KMS-11 (cell line): ENCODE measurements around the gene SERPINI1.
"Not testable (repeated sequence)": the region's sequence is repeated elsewhere in the genome, so short reads cannot be mapped to it uniquely, and the experiment has no call there.

ENCODE experiments used
- H2AFZ ChIP-seq: fragments of 200-600 bp; sonication (generic); 2 replicates; pipeline ENCODE4 v1.6.1; 2016; ENCODE audit warnings: antibody characterized with exemption, mixed run types, low read depth
- H3K27ac ChIP-seq: fragments of 200-600 bp; sonication (generic); 2 replicates; pipeline ENCODE4 v1.6.1; 2016; ENCODE audit warnings: mild to moderate bottlenecking, mixed run types
- H3K27me3 ChIP-seq: fragments of 200-600 bp; sonication (generic); 2 replicates; pipeline ENCODE4 v1.6.1; 2017; ENCODE audit warnings: mild to moderate bottlenecking, low read depth, mixed run types, moderate library complexity; ENCODE audit not compliant: insufficient read depth
- H3K36me3 ChIP-seq: fragments of 200-600 bp; sonication (generic); 2 replicates; pipeline ENCODE4 v1.6.1; 2017; ENCODE audit warnings: mild to moderate bottlenecking, mixed run types; ENCODE audit not compliant: insufficient read depth
- H3K4me1 ChIP-seq: fragments of 200-600 bp; sonication (generic); 2 replicates; pipeline ENCODE4 v1.6.1; 2016; ENCODE audit warnings: mild to moderate bottlenecking, low read depth, mixed run types; ENCODE audit not compliant: poor library complexity, severe bottlenecking
- H3K4me2 ChIP-seq: fragments of 200-600 bp; sonication (generic); 2 replicates; pipeline ENCODE4 v1.7.0; 2016; ENCODE audit warnings: mild to moderate bottlenecking, mixed run types
- H3K4me3 ChIP-seq: fragments of 200-600 bp; sonication (generic); IDR thresholded peaks from 2 replicates; pipeline ENCODE4 v1.6.1; 2017; ENCODE audit warnings: low read depth, low read length, mixed read lengths; ENCODE audit not compliant: insufficient read depth
- H3K79me2 ChIP-seq: fragments of 200-600 bp; sonication (generic); 2 replicates; pipeline ENCODE4 v1.6.1; 2016; ENCODE audit warnings: low read depth, mixed run types; ENCODE audit not compliant: insufficient read depth
- H3K9ac ChIP-seq: fragments of 200-600 bp; sonication (generic); 2 replicates; pipeline ENCODE4 v1.6.1; 2016; ENCODE audit warnings: mild to moderate bottlenecking, mixed run types
- H4K20me1 ChIP-seq: fragments of 200-600 bp; sonication (generic); 2 replicates; pipeline ENCODE4 v1.6.1; 2016; ENCODE audit warnings: mild to moderate bottlenecking, mixed run types; ENCODE audit not compliant: insufficient read depth
- TF ChIP-seq, protein P1 (sequence below): fragments of 200-600 bp; sonication (generic); conservative IDR thresholded peaks from 2 replicates; pipeline ENCODE4 v1.6.1; 2017; ENCODE audit warnings: low read depth, mild to moderate bottlenecking, antibody characterized with exemption, low read length, moderate library complexity, mixed read lengths

SERPINI1 gene

DNA sequence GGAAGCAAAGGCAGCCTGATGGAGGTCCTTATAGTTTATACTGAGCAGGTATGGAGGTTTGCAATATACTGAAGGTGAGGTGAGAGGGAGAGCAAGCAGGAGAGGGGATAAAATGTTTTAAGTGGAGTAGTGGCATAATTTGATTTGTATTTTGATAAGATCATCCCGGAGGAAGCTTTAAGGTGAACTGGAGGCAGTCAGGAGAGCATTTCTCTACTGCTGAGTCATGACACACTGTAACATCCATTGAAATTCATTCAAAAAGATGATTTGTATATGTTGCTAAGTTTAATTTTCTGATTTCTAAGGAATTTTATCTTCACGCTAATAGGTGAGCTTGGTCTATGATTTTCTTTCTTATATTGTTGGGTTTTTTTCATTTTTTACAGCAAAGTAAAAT, 81.4 kb downstream of the SERPINI1 start:
- H3K9ac ChIP-seq, result no peak overlapping the region
- no peaks in the 10 kb centered on the region for H3K79me2 ChIP-seq
- H2AFZ ChIP-seq, result no peak overlapping the region
- H3K27me3 ChIP-seq, result no peaks in the 10 kb centered on the region
- no peaks in the 10 kb centered on the region for H3K36me3 ChIP-seq
- TF ChIP-seq, protein P1, sequence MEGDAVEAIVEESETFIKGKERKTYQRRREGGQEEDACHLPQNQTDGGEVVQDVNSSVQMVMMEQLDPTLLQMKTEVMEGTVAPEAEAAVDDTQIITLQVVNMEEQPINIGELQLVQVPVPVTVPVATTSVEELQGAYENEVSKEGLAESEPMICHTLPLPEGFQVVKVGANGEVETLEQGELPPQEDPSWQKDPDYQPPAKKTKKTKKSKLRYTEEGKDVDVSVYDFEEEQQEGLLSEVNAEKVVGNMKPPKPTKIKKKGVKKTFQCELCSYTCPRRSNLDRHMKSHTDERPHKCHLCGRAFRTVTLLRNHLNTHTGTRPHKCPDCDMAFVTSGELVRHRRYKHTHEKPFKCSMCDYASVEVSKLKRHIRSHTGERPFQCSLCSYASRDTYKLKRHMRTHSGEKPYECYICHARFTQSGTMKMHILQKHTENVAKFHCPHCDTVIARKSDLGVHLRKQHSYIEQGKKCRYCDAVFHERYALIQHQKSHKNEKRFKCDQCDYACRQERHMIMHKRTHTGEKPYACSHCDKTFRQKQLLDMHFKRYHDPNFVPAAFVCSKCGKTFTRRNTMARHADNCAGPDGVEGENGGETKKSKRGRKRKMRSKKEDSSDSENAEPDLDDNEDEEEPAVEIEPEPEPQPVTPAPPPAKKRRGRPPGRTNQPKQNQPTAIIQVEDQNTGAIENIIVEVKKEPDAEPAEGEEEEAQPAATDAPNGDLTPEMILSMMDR, result no peak
- H3K4me2 ChIP-seq, result no peak overlapping the region
- no peak overlapping the region for H3K4me3 ChIP-seq
- no peak overlapping the region for H3K27ac ChIP-seq
- H3K4me1 ChIP-seq, result no peaks in the 10 kb centered on the region
- no peaks in the 10 kb centered on the region for H4K20me1 ChIP-seq

DNA sequence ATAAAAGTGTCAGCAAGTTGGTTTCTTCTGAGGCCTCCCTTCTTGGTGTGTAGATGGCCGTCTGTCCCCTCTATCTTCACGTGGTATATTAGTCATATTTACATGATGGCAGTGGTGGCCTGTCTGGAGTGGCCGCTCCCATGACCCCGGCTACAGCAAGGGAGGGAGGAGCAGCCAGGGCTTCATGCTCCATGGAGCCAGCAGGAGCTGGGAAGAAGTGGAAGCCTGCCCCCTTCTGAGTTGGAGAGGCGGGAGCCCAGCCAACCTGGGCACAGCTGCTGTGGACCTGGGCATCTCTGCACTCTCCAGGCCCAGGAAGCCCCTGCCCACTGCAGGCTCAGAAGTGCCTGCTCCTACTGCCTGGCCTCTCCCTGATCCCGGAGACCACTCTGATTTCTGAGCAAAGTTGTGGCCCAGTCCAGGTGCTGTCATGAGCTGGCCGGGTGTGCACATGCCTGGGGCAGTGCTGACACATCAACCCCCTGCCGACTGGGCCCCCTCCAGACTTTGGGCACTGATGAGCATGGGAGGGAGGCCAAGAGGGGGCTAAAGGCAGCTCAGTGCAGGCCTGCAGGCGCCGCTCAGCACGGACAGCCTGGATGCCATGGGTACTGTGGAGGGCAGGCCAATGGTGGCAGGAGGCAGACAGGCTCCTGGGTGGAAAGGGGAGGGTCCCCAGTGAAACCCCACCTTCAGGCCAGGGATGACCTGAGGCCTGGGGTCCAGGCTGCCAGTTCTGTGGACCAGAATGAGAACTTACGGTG, 84.8 kb downstream of the SERPINI1 start:
- no peaks in the 10 kb centered on the region for H4K20me1 ChIP-seq
- no peak overlapping the region for H3K27ac ChIP-seq
- no peaks in the 10 kb centered on the region for H3K79me2 ChIP-seq
- no peaks in the 10 kb centered on the region for H3K27me3 ChIP-seq
- TF ChIP-seq, protein P1, result no peak
- no peaks in the 10 kb centered on the region for H3K36me3 ChIP-seq
- no peak overlapping the region for H3K4me2 ChIP-seq
- H3K4me1 ChIP-seq, result no peaks in the 10 kb centered on the region
- H2AFZ ChIP-seq, result no peak overlapping the region
- no peak overlapping the region for H3K9ac ChIP-seq
- H3K4me3 ChIP-seq, result no peak overlapping the region

GRCh38 chr3:167821248-167821805, 85.8 kb downstream of the SERPINI1 start:
- H2AFZ ChIP-seq, result no peak overlapping the region

DNA sequence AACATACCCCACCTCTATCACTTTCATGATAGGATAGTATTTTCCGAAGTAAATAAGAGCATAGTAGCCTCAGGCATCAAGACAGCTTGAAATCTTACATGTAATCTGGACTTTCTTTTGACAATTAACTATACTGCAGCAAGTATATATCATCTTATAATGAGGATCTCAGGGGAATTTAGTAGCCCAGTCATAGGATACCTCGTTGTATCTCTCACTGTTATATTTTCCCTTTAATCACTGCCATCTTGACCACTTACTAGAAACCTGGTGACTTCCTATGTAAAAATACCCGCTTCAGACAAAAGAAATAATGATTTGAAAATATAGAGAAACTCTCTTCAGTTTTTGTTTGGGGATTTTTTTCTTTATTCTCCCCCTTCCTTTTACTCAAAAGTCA, 88.2 kb downstream of the SERPINI1 start:
- no peak overlapping the region for H3K4me2 ChIP-seq
- no peak overlapping the region for H3K9ac ChIP-seq
- H3K27ac ChIP-seq, result no peak overlapping the region
- no peaks in the 10 kb centered on the region for H3K36me3 ChIP-seq
- H3K79me2 ChIP-seq, result no peaks in the 10 kb centered on the region
- H2AFZ ChIP-seq, result no peak overlapping the region
- TF ChIP-seq, protein P1, result no peak
- no peaks in the 10 kb centered on the region for H3K4me1 ChIP-seq
- no peaks in the 10 kb centered on the region for H4K20me1 ChIP-seq
- no peak overlapping the region for H3K4me3 ChIP-seq
- no peaks in the 10 kb centered on the region for H3K27me3 ChIP-seq

More at GRCh38 chr3:167821248-167821805, 85.8 kb downstream of the SERPINI1 start:
- no peak overlapping the region for H3K27ac ChIP-seq
- no peaks in the 10 kb centered on the region for H3K79me2 ChIP-seq
- H3K27me3 ChIP-seq, result no peaks in the 10 kb centered on the region
- no peaks in the 10 kb centered on the region for H4K20me1 ChIP-seq
- no peaks in the 10 kb centered on the region for H3K4me1 ChIP-seq
- H3K4me3 ChIP-seq, result no peak overlapping the region
- H3K9ac ChIP-seq, result no peak overlapping the region
- no peak overlapping the region for H3K4me2 ChIP-seq
- no peaks in the 10 kb centered on the region for H3K36me3 ChIP-seq
- TF ChIP-seq, protein P1, result no peak

GRCh38 chr3:167827588-167827987, 92.1 kb downstream of the SERPINI1 start:
- not testable (repeated sequence) for H3K36me3 ChIP-seq, H3K4me1 ChIP-seq, H4K20me1 ChIP-seq, H3K9ac ChIP-seq, H3K4me3 ChIP-seq, H3K4me2 ChIP-seq, H3K27ac ChIP-seq, H2AFZ ChIP-seq, H3K27me3 ChIP-seq, H3K79me2 ChIP-seq
